ENCODE data around the gene MRPS31. TPM values are rescaled to one million over a fixed set of nuclear protein-coding genes. Genes with fewer than 3 reads are reported as not detected.

MRPS31 gene
- total RNA-seq, 1 experiment from 2014 or later: 22.2 TPM

DNA sequence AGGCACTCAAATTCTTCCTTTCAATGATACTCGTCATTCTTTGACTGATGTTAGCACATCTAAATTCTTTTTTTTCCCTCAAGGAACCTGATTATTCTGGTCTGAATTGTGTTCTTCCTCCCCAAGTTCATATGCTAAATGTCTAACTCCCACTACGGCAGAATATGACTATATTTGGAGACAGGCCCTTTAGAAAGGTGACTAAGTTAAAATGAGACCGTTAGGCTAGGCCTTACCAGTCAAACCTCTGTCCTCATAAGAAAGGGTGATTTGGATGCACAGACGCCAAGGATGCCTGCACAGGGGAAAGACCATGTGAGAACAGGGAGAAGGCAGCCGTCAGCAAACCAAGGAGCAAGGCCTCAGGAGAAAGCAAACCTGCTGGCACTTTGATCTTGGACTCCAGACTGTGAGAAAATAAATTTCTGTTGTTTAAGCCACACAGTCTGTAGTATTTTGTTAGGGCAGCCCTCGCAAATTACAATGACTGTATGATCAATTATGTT lies 91.5 kb downstream of the MRPS31 start:
- intact Hi-C loops (cut with micrococcal nuclease; ENCODE audit: unreplicated experiment): no loop called here
- H3K9me2 ChIP-seq (ENCODE audit: insufficient read depth): no peaks in the 10 kb centered on the region
- no TSS peak for BruUV-seq (replicated peaks)
- no peaks in the 10 kb centered on the region for H3K79me2 ChIP-seq (ENCODE audit: low read depth)
- no peaks in the 10 kb centered on the region for H3K27me3 ChIP-seq (ENCODE audit: insufficient read depth, low read depth)
- no peak overlapping the region for H3K4me2 ChIP-seq
- H3K36me3 ChIP-seq (ENCODE audit: low read depth): no peaks in the 10 kb centered on the region
- no peak for DNase-seq
- no peak overlapping the region for H2AFZ ChIP-seq
- CTCF ChIA-PET: no interaction called here
- no peak overlapping the region for H3K27ac ChIP-seq
- POLR2A ChIA-PET (ENCODE audit: unreplicated experiment): no interaction called here
- H3K4me1 ChIP-seq (replicated peaks; ENCODE audit: insufficient read depth): no peaks in the 10 kb centered on the region
- no peaks in the 10 kb centered on the region for H3K9me3 ChIP-seq (ENCODE audit: insufficient read depth, low read depth)
- no peaks in the 10 kb centered on the region for H3F3A ChIP-seq (ENCODE audit: insufficient read depth, low read depth)
- H3K4me3 ChIP-seq: no peak overlapping the region
- TF ChIP-seq EZH2 (IDR thresholded peaks at IDR 0.05; ENCODE audit: low read depth) (no peak), CTCF (conservative IDR thresholded peaks at IDR 0.05) (no peak)
- no peaks in the 10 kb centered on the region for H4K20me1 ChIP-seq (ENCODE audit: insufficient read depth)

Small RNA genes lying within 50 kb of the gene (microRNA-seq; reads per million reads assigned to microRNA genes)
- gene MIR320D1 (ENCODE audit: borderline number of aligned reads, borderline replicate concordance) (not detected), gene MIR621 (ENCODE audit: borderline number of aligned reads, borderline replicate concordance) (not detected)

Other genes starting within 250 kb of the MRPS31 start
- 9.0 and 10.5 TPM in 2 replicates for gene FOXO1, start 104.5 kb downstream of the MRPS31 start, total RNA-seq (2021)
- gene SLC25A15, start 18.4 kb upstream of the MRPS31 start, total RNA-seq (2021): 7.2 and 10.9 TPM in 2 replicates
- 31.2 and 36.0 TPM in 2 replicates for gene ELF1, start 248.1 kb upstream of the MRPS31 start, total RNA-seq (2021)